ENCODE data around the gene PERP.

DNA sequence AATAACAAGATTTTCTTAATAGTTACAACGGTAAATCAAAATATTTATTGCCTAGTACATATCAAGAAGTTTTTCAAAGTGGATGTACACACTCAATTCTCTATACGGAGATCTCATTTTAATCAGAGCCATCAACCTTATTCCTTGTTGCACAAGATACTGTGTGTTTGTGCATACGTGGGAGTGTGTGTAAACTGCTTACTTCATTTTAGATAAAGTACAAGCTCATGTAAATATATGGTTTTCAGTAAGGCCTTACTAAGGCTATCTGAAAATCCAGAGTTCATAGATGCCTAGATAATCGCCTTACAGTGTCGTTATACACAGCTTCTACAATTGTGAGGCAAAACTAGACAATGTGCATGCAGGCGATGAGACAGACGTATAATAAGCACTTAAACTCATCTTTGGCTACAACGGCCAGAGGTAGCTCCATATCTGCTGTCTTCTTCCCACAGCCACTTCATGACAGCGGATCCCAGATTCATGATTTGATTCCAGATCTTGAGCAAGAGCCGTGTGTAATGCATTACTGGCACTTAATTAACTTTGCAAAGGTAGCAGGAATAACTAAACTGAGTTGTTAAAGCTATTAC, 2.5 kb downstream of the PERP start:
- TF ChIP-seq POLR2AphosphoS5 (IDR thresholded peaks at IDR 0.05; ENCODE audit: low read depth, low read length) (no peak), TAF1 (IDR thresholded peaks at IDR 0.05; ENCODE audit: borderline replicate concordance, insufficient read depth, low read length) (no peak)
- TF ChIP-seq, protein P1, sequence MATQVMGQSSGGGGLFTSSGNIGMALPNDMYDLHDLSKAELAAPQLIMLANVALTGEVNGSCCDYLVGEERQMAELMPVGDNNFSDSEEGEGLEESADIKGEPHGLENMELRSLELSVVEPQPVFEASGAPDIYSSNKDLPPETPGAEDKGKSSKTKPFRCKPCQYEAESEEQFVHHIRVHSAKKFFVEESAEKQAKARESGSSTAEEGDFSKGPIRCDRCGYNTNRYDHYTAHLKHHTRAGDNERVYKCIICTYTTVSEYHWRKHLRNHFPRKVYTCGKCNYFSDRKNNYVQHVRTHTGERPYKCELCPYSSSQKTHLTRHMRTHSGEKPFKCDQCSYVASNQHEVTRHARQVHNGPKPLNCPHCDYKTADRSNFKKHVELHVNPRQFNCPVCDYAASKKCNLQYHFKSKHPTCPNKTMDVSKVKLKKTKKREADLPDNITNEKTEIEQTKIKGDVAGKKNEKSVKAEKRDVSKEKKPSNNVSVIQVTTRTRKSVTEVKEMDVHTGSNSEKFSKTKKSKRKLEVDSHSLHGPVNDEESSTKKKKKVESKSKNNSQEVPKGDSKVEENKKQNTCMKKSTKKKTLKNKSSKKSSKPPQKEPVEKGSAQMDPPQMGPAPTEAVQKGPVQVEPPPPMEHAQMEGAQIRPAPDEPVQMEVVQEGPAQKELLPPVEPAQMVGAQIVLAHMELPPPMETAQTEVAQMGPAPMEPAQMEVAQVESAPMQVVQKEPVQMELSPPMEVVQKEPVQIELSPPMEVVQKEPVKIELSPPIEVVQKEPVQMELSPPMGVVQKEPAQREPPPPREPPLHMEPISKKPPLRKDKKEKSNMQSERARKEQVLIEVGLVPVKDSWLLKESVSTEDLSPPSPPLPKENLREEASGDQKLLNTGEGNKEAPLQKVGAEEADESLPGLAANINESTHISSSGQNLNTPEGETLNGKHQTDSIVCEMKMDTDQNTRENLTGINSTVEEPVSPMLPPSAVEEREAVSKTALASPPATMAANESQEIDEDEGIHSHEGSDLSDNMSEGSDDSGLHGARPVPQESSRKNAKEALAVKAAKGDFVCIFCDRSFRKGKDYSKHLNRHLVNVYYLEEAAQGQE (IDR thresholded peaks at IDR 0.05; ENCODE audit: insufficient read depth in 1 of 2, low read depth in 2 of 2, low read length in 2 of 2): no peak
